Caco-2 (cell line): ENCODE measurements around the gene COL8A2. TPM values are rescaled to one million over a fixed set of nuclear protein-coding genes. Genes with fewer than 3 reads are reported as not detected.

ENCODE experiments used
- BruUV-seq: library from RNA; stranded (reverse); fragments of 400-500 nt; replicated peaks from 2 replicates; lab custom pipeline; 2021; lab: Mats Ljungman, UMichigan
- CTCF ChIA-PET: fragments of 300-600 bp; sonication (Branson Sonifier 250); formaldehyde crosslinking; loops from one replicate; lab custom pipeline; 2022; ENCODE audit warnings: antibody characterized with exemption; lab: Charles Lee
- POLR2A ChIA-PET: fragments of 300-600 bp; sonication (Branson Sonifier 250); formaldehyde crosslinking; loops from one replicate; lab custom pipeline; 2022; ENCODE audit warnings: antibody characterized with exemption; lab: Charles Lee
- DNase-seq, 2 experiments: peaks; one replicate each; pipeline versions ENCODE4 v3.0.0 to v3.0.0-alpha.2; 2020 to 2022
- H3K27me3 ChIP-seq: replicated peaks from 2 replicates; pipeline ENCODE4 v1.6.0; 2011; ENCODE audit warnings: low read length; ENCODE audit not compliant: control insufficient read depth, insufficient read depth
- H3K36me3 ChIP-seq: 2 replicates; pipeline ENCODE4 v1.5.1; 2011; ENCODE audit warnings: low read length; ENCODE audit not compliant: control insufficient read depth, insufficient read depth
- H3K4me1 ChIP-seq: fragments of 250-450 bp; sonication (Bioruptor Pico); 2 replicates; pipeline ENCODE4 v1.5.1; 2020; ENCODE audit warnings: mild to moderate bottlenecking
- H3K4me3 ChIP-seq: 2 replicates; pipeline ENCODE4 v1.5.1; 2011; ENCODE audit warnings: low read depth, mild to moderate bottlenecking, control low read depth, low read length
- H3K9me3 ChIP-seq: fragments of 250-450 bp; sonication (Bioruptor Pico); 2 replicates; pipeline ENCODE4 v1.5.1; 2020; ENCODE audit warnings: mild to moderate bottlenecking, moderate library complexity
- H3K27ac Mint-ChIP-seq: one replicate; pipeline ENCODE4 v1.8.0; 2022; ENCODE audit warnings: mixed read lengths; ENCODE audit not compliant: unreplicated experiment
- H3K27me3 Mint-ChIP-seq: one replicate; pipeline ENCODE4 v1.8.0; 2022; ENCODE audit warnings: mixed read lengths; ENCODE audit not compliant: insufficient read depth, unreplicated experiment
- H3K36me3 Mint-ChIP-seq: one replicate; pipeline ENCODE4 v1.8.0; 2022; ENCODE audit warnings: mild to moderate bottlenecking, mixed read lengths; ENCODE audit not compliant: insufficient read depth, unreplicated experiment
- H3K4me1 Mint-ChIP-seq: one replicate; pipeline ENCODE4 v1.8.0; 2022; ENCODE audit warnings: low read depth, mixed read lengths; ENCODE audit not compliant: unreplicated experiment
- H3K4me3 Mint-ChIP-seq: one replicate; pipeline ENCODE4 v1.8.0; 2022; ENCODE audit warnings: mild to moderate bottlenecking, moderate library complexity, mixed read lengths; ENCODE audit not compliant: unreplicated experiment
- H3K9me3 Mint-ChIP-seq: one replicate; pipeline ENCODE4 v1.8.0; 2022; ENCODE audit warnings: mixed read lengths; ENCODE audit not compliant: unreplicated experiment
- CTCF ChIP-seq, 2 experiments: fragments of 200-600 bp in 1 of 2; IDR thresholded peaks; 1 replicate in 1 of 2; 2 replicates in 1 of 2; pipeline versions ENCODE4 v1.5.1 to v1.8.0; 2011 to 2022; ENCODE audit warnings: antibody characterized with exemption in 1 of 2, control low read depth in 1 of 2, inconsistent platforms in 1 of 2, low read depth in 1 of 2, low read length in 1 of 2, mild to moderate bottlenecking in 1 of 2, moderate library complexity in 1 of 2; ENCODE audit not compliant: insufficient read depth in 1 of 2, severe bottlenecking in 1 of 2, unreplicated experiment in 1 of 2
- intact Hi-C: fragments of 100-400 bp; cut with micrococcal nuclease; formaldehyde crosslinking; loops from one replicate; pipeline ENCODE4 v1.10.0; 2022; ENCODE audit not compliant: unreplicated experiment
- total RNA-seq: library from RNA; stranded (reverse); gene quantifications from 2 replicates; pipeline ENCODE4 v1.2.3, GENCODE V29; 2022

The COL8A2 gene
- total RNA-seq, 1 experiment from 2014 or later = 0.18 TPM

- TF ChIP-seq CTCF (IDR thresholded peaks at IDR 0.05; ENCODE audit: insufficient read depth in 1 of 2, low read depth in 1 of 2, low read length in 1 of 2, severe bottlenecking in 1 of 2, unreplicated experiment in 1 of 2) = no peak
- H3K27me3 ChIP-seq = no peaks in the 10 kb centered on the region
- Mint-ChIP-seq H3K4me1 (peaks cover 13% of the 10 kb centered on the region), H3K36me3 (peaks cover 15% of the 10 kb centered on the region), H3K9me3 (no peaks in the 10 kb centered on the region), H3K27ac (no peak overlapping the region), H3K27me3 (no peaks in the 10 kb centered on the region), H3K4me3 (no peak overlapping the region)
- no peak for DNase-seq
- CTCF ChIA-PET = no interaction called here
- POLR2A ChIA-PET = no interaction called here
- no TSS peak for BruUV-seq
- H3K4me3 ChIP-seq = no peak overlapping the region
- H3K36me3 ChIP-seq = no peaks in the 10 kb centered on the region
- intact Hi-C loops = no loop called here
- peaks cover 16% of the 10 kb centered on the region for H3K4me1 ChIP-seq
- H3K9me3 ChIP-seq = no peaks in the 10 kb centered on the region
Observed at GRCh38 chr1:36153476-36153875, 28.5 kb upstream of the COL8A2 start.

- no peak for TF ChIP-seq CTCF (IDR thresholded peaks at IDR 0.05; ENCODE audit: insufficient read depth in 1 of 2, low read depth in 1 of 2, low read length in 1 of 2, severe bottlenecking in 1 of 2, unreplicated experiment in 1 of 2)
- Mint-ChIP-seq H3K4me3 (no peak overlapping the region), H3K36me3 (peaks cover 21% of the 10 kb centered on the region), H3K9me3 (no peaks in the 10 kb centered on the region), H3K4me1 (no peaks in the 10 kb centered on the region), H3K27ac (no peak overlapping the region), H3K27me3 (no peaks in the 10 kb centered on the region)
- no peak for DNase-seq
- H3K4me1 ChIP-seq = peaks cover 16% of the 10 kb centered on the region
- H3K36me3 ChIP-seq = no peaks in the 10 kb centered on the region
- CTCF ChIA-PET = interaction anchor here (1.2 to 1.5 kb wide), 2 partner anchors 36 to 134 kb away, joined by 3 to 5 read pairs; no protein-coding TSS in a partner anchor
- no peak overlapping the region for H3K4me3 ChIP-seq
- no peaks in the 10 kb centered on the region for H3K27me3 ChIP-seq
- POLR2A ChIA-PET = no interaction called here
- intact Hi-C loops = no loop called here
- H3K9me3 ChIP-seq = no peaks in the 10 kb centered on the region
- no TSS peak for BruUV-seq
Observed at GRCh38 chr1:36151845-36152203, 26.8 kb upstream of the COL8A2 start.

GRCh38 chr1:36151134-36151844, 26.3 kb upstream of the COL8A2 start:
- H3K4me3 ChIP-seq = no peak overlapping the region
- peak overlapping the region; percentile 100 for H3K27ac Mint-ChIP-seq
- ChIA-PET POLR2A (no interaction called here), CTCF (interaction anchor here (1.2 to 1.5 kb wide), 2 partner anchors 37 to 134 kb away, joined by 3 to 5 read pairs; no protein-coding TSS in a partner anchor)
- BruUV-seq = no TSS peak
- no peaks in the 10 kb centered on the region for H3K4me1 Mint-ChIP-seq
- H3K36me3 Mint-ChIP-seq = peaks cover 21% of the 10 kb centered on the region
- peak overlapping the region; percentile 19 for H3K4me3 Mint-ChIP-seq
- H3K27me3 ChIP-seq = no peaks in the 10 kb centered on the region
- peaks cover 16% of the 10 kb centered on the region for H3K4me1 ChIP-seq
- TF ChIP-seq CTCF (IDR thresholded peaks at IDR 0.05; ENCODE audit: insufficient read depth in 1 of 2, low read depth in 1 of 2, low read length in 1 of 2, severe bottlenecking in 1 of 2, unreplicated experiment in 1 of 2) = no peak
- H3K36me3 ChIP-seq = no peaks in the 10 kb centered on the region
- no peaks in the 10 kb centered on the region for H3K27me3 Mint-ChIP-seq
- DNase-seq = no peak
- no peaks in the 10 kb centered on the region for H3K9me3 ChIP-seq
- intact Hi-C loops = no loop called here
- H3K9me3 Mint-ChIP-seq = no peaks in the 10 kb centered on the region
